Measurements from ENCODE around the gene MFSD1.

DNA sequence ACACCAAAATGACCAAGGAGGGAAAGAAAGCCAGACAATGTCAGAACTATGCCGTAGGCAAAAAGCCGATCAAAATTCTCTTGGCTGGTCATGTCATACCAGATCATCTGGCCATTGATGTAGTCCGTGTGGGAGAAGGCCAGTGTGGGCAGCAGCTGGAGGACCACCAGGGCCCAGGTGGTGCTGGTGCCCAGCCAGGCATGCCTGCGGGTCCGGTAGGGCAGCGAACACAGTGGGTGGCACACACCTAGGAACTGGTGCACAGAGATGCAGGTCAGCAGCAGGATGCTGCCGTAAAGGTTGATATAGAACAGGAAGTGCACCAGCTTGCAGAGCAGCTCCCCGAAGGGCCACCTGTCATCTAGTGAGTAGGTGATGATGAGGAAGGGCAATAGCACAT is 39.5 kb downstream of the MFSD1 start:
- no peak for TF ChIP-seq CTCF (conservative IDR thresholded peaks at IDR 0.05)
- TF ChIP-seq EZH2 (IDR thresholded peaks at IDR 0.05; ENCODE audit: low read depth): no peak

Measured in PC-9 (cell line).